Esophagus squamous epithelium (tissue), 5 donors: ENCODE data around the gene PNMA6E. TPM values are rescaled to one million over a fixed set of nuclear protein-coding genes. Genes with fewer than 3 reads are reported as not detected.

Experiments
- DNase-seq: peaks from one replicate; lab custom pipeline; 2025; lab: John Stamatoyannopoulos, UW
- H3K27ac ChIP-seq, 4 donors: fragments of 200-600 bp; sonication (generic); one replicate each; pipeline ENCODE4 v1.5.1; 2016 to 2019; ENCODE audit warnings: mild to moderate bottlenecking in 1 of 4
- H3K27me3 ChIP-seq, 4 donors: fragments of 200-600 bp; sonication (generic); 1 replicate in 3 of 4; 2 replicates in 1 of 4; pipeline versions ENCODE4 v1.5.1 to v1.6.0; 2017 to 2021; ENCODE audit warnings: antibody characterized with exemption in 1 of 4
- H3K36me3 ChIP-seq, 3 donors: fragments of 200-600 bp; sonication (generic); one replicate each; pipeline ENCODE4 v1.5.1; 2016 to 2019
- H3K4me1 ChIP-seq, 3 donors: fragments of 200-600 bp; sonication (generic); one replicate each; pipeline ENCODE4 v1.5.1; 2017 to 2019
- H3K4me3 ChIP-seq, 4 donors: fragments of 200-600 bp; sonication (generic); 1 replicate in 3 of 4; 2 replicates in 1 of 4; pipeline ENCODE4 v1.5.1; 2016 to 2019; ENCODE audit warnings: mild to moderate bottlenecking in 2 of 4, moderate library complexity in 1 of 4
- H3K9me3 ChIP-seq, 3 donors: fragments of 200-600 bp; sonication (generic); one replicate each; pipeline ENCODE4 v1.5.1; 2016 to 2019
- CTCF ChIP-seq, 6 experiments: fragments of 450-650 bp in 4 of 6; fragments of 200-600 bp in 2 of 6; sonication (generic) in 2 of 6; IDR thresholded peaks; one replicate each; pipeline ENCODE4 v1.5.1; 2016 to 2019; ENCODE audit warnings: antibody characterized with exemption in 6 of 6, mild to moderate bottlenecking in 4 of 6, moderate library complexity in 4 of 6
- POLR2A ChIP-seq, 4 donors: fragments of 450-650 bp; IDR thresholded peaks; one replicate each; pipeline ENCODE4 v1.6.1; 2017; ENCODE audit warnings: antibody characterized with exemption in 4 of 4, mild to moderate bottlenecking in 4 of 4, moderate library complexity in 3 of 4
- WGBS, 2 donors: methylation state at CpG; one replicate each; pipeline ENCODE4 v1.1.5; 2018; 5-methylcytosine and 5-hydroxymethylcytosine counted together
- intact Hi-C: fragments of 100-400 bp; cut with DNase I; formaldehyde crosslinking; loops from one replicate; pipeline ENCODE4 v1.15.0; 2022
- total RNA-seq, 4 donors: library from RNA; depleted of rRNA; stranded (reverse); fragments of >200 nt; gene quantifications; one replicate each; pipeline ENCODE4 v1.1.0, GENCODE V29; 2016
- donor health status: DM: yes; HTN: yes; CAD: no.

The PNMA6E gene
- total RNA-seq, 4 donors from 2014 or later = not detected

DNA sequence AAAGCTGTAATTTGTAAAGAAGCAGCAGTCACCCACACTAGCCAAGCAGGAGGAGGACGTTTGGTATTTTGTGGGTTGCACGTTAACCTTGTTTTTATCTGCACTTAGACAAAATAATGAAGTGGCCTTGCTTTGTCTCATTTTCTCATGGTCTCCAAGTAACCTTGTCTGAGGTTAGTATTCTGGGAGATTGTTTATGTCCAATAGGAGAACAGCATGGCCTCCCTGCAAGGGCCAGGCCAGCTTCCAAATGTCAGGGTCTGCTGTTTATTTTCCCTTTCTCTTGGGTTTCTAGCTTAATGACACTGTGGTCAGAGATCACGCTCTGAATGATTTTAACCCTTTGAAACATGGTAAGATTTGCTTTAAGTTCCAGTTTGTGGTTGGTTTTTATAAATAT, 29.9 kb downstream of the PNMA6E start:
- no peak for TF ChIP-seq POLR2A (IDR thresholded peaks at IDR 0.05)
- no peak for TF ChIP-seq CTCF (IDR thresholded peaks at IDR 0.05)
- no peak overlapping the region for H3K27ac ChIP-seq
- 56 to 71% methylated on average over 1 to 3 of the region's 3 CpGs for WGBS, 2 donors
- H3K36me3 ChIP-seq = no peaks in the 10 kb centered on the region
- intact Hi-C loops = no loop called here
- DNase-seq = no peak
- no peaks in the 10 kb centered on the region for H3K4me1 ChIP-seq
- H3K9me3 ChIP-seq = no peaks in the 10 kb centered on the region
- H3K27me3 ChIP-seq = no peaks in the 10 kb centered on the region
- H3K4me3 ChIP-seq = no peak overlapping the region

- intact Hi-C loops = no loop called here
- WGBS, 2 donors = 58 to 71% methylated on average over 8 of the region's 8 CpGs
- TF ChIP-seq CTCF (IDR thresholded peaks at IDR 0.05) = no peak
- no peak for TF ChIP-seq POLR2A (IDR thresholded peaks at IDR 0.05)
- Histone ChIP-seq H3K4me3 (no peak overlapping the region), H3K36me3 (no peaks in the 10 kb centered on the region), H3K9me3 (no peaks in the 10 kb centered on the region), H3K4me1 (no peaks in the 10 kb centered on the region), H3K27me3 (no peaks in the 10 kb centered on the region), H3K27ac (no peak overlapping the region)
- DNase-seq = no peak
Measured at GRCh38 chrX:153370293-153371055, 30.7 kb downstream of the PNMA6E start.

- no peaks in the 10 kb centered on the region for H3K36me3 ChIP-seq
- H3K4me1 ChIP-seq = no peaks in the 10 kb centered on the region
- intact Hi-C loops = no loop called here
- DNase-seq = no peak
- H3K27ac ChIP-seq = no peak overlapping the region
- H3K9me3 ChIP-seq = no peaks in the 10 kb centered on the region
- no peak overlapping the region for H3K4me3 ChIP-seq
- TF ChIP-seq CTCF (IDR thresholded peaks at IDR 0.05) (no peak), POLR2A (IDR thresholded peaks at IDR 0.05) (no peak)
- no peaks in the 10 kb centered on the region for H3K27me3 ChIP-seq
- WGBS, 2 donors = 72 to 73% methylated on average over 5 of the region's 5 CpGs
Measured at GRCh38 chrX:153366878-153367538, 34.1 kb downstream of the PNMA6E start.

- Histone ChIP-seq H3K4me3 (no peak overlapping the region), H3K9me3 (no peaks in the 10 kb centered on the region), H3K27ac (no peak overlapping the region), H3K36me3 (no peaks in the 10 kb centered on the region), H3K4me1 (no peaks in the 10 kb centered on the region), H3K27me3 (no peaks in the 10 kb centered on the region)
- WGBS, 2 donors = 65 to 83% methylated on average over 2 to 3 of the region's 3 CpGs
- TF ChIP-seq CTCF (IDR thresholded peaks at IDR 0.05) (no peak), POLR2A (IDR thresholded peaks at IDR 0.05) (no peak)
- no peak for DNase-seq
- intact Hi-C loops = no loop called here
Measured at GRCh38 chrX:153366119-153366518, 35.0 kb downstream of the PNMA6E start.

DNA sequence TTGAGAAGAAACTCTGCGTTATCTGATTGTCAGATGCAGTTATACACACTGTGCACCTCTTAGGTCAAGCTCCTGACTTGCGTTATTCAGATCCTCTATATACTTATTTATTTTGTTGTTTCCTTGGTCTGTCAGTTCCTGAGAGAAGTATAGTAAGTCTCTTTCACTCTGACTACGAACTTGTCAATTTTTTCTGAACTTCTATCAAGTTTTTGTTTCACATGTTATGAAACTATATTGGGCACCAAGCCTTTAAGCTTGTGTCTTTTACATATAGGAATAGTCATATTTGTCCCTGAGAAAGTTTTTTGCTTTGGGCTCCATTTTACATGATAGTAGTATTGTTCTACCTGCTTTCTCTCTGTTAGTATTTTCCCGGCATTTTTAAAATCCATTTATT, 35.5 kb downstream of the PNMA6E start:
- no peaks in the 10 kb centered on the region for H3K9me3 ChIP-seq
- TF ChIP-seq POLR2A (IDR thresholded peaks at IDR 0.05) = no peak
- no peak for TF ChIP-seq CTCF (IDR thresholded peaks at IDR 0.05)
- H3K36me3 ChIP-seq = no peaks in the 10 kb centered on the region
- intact Hi-C loops = no loop called here
- DNase-seq = no peak
- no peaks in the 10 kb centered on the region for H3K27me3 ChIP-seq
- no peaks in the 10 kb centered on the region for H3K4me1 ChIP-seq
- WGBS, 2 donors = 67 to 83% methylated on average over 4 of the region's 4 CpGs
- no peak overlapping the region for H3K27ac ChIP-seq
- no peak overlapping the region for H3K4me3 ChIP-seq
